ENCODE data around the gene SEC23IP. TPM values are rescaled to one million over a fixed set of nuclear protein-coding genes. Genes with fewer than 3 reads are reported as not detected.
A peak's percentile ranks its signal among the peaks of the same experiment; 100 is the strongest.

Gene SEC23IP
- total RNA-seq, 2 donors from 2014 or later: 70.5 to 93.6 TPM

DNA sequence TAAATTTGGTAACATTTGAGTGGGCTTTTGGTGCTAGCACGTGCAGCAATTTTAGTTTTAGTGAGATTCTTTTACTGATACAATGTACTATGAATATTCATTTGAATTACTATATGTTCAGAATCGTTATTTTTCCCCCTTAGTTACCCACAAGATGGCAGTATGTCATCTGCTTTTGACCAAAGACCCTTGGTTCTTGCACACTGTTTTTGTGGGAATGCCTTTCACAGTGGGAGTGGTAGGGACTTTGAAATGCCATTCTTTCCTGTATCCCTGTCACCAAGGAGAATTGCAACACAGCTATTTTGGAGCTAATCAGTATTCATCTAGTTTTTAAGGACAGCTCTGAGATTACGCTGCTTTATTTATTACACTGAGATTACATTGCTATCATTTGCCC, 40.6 kb downstream of the SEC23IP start:
- peaks cover 71% of the 10 kb centered on the region for H3K36me3 Mint-ChIP-seq (ENCODE audit: low read depth)
- no peaks in the 10 kb centered on the region for H3K9me3 ChIP-seq (ENCODE audit: control insufficient read depth, low read length)
- no peak overlapping the region for H3K27ac ChIP-seq (ENCODE audit: low read depth, low read length)
- H3K4me3 Mint-ChIP-seq: peak overlapping the region; percentile 4
- H3K27ac Mint-ChIP-seq: peak overlapping the region; percentile 74
- H3K27me3 Mint-ChIP-seq (ENCODE audit: insufficient read depth): no peaks in the 10 kb centered on the region
- peaks cover 9% of the 10 kb centered on the region for H3K4me1 ChIP-seq (ENCODE audit: control insufficient read depth, insufficient read depth, low read length)
- H3K27me3 ChIP-seq (ENCODE audit: control insufficient read depth, insufficient read depth, low read length, poor library complexity, severe bottlenecking): no peaks in the 10 kb centered on the region
- 65% methylated on average over 3 of the region's 3 CpGs; no CpG with 5 or more reads in 1 of the 2 experiments for WGBS, 2 experiments (ENCODE audit: insufficient coverage in 1 of 2, insufficient read length in 1 of 2)
- H3K9me3 Mint-ChIP-seq: no peaks in the 10 kb centered on the region
- H3K9ac ChIP-seq (ENCODE audit: extremely low read depth, low read length, poor library complexity, severe bottlenecking): no peak overlapping the region
- peaks cover 67% of the 10 kb centered on the region for H3K36me3 ChIP-seq (ENCODE audit: control insufficient read depth, insufficient read depth, low read length)
- peak overlapping the region; percentile 19 for H3K4me3 ChIP-seq (ENCODE audit: low read length)
- H3K4me1 Mint-ChIP-seq: peaks cover 28% of the 10 kb centered on the region
- TF ChIP-seq, protein P1, sequence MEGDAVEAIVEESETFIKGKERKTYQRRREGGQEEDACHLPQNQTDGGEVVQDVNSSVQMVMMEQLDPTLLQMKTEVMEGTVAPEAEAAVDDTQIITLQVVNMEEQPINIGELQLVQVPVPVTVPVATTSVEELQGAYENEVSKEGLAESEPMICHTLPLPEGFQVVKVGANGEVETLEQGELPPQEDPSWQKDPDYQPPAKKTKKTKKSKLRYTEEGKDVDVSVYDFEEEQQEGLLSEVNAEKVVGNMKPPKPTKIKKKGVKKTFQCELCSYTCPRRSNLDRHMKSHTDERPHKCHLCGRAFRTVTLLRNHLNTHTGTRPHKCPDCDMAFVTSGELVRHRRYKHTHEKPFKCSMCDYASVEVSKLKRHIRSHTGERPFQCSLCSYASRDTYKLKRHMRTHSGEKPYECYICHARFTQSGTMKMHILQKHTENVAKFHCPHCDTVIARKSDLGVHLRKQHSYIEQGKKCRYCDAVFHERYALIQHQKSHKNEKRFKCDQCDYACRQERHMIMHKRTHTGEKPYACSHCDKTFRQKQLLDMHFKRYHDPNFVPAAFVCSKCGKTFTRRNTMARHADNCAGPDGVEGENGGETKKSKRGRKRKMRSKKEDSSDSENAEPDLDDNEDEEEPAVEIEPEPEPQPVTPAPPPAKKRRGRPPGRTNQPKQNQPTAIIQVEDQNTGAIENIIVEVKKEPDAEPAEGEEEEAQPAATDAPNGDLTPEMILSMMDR (conservative IDR thresholded peaks at IDR 0.05): peak; percentile 82
- no peak for DNase-seq

DNA sequence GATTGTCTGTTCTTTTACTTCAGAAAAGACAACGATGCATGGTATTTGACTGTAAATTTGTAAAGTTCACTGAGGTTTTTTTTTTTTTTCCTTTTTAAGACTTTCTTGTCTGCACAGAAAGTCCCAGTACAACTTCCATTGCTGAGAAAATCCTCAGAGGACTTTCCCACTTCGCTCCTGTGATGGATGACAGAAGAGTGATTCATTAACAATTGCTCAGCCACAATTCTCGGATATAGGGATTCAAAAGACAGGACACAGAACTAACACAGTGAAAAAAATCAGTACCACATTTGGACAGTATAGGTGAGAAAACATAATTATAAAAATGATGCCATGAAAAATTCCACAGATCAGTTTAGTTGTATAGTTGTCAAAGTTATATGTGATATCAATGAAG, 48.0 kb downstream of the SEC23IP start:
- Mint-ChIP-seq H3K9me3 (no peaks in the 10 kb centered on the region), H3K36me3 (ENCODE audit: low read depth) (peaks cover 73% of the 10 kb centered on the region), H3K4me3 (no peak overlapping the region), H3K27ac (no peak overlapping the region), H3K27me3 (ENCODE audit: insufficient read depth) (no peaks in the 10 kb centered on the region), H3K4me1 (no peaks in the 10 kb centered on the region)
- Histone ChIP-seq H3K27ac (ENCODE audit: low read depth, low read length) (no peak overlapping the region), H3K27me3 (ENCODE audit: control insufficient read depth, insufficient read depth, low read length, poor library complexity, severe bottlenecking) (no peaks in the 10 kb centered on the region), H3K9me3 (ENCODE audit: control insufficient read depth, low read length) (no peaks in the 10 kb centered on the region), H3K9ac (ENCODE audit: extremely low read depth, low read length, poor library complexity, severe bottlenecking) (no peak overlapping the region), H3K36me3 (ENCODE audit: control insufficient read depth, insufficient read depth, low read length) (peaks cover 73% of the 10 kb centered on the region), H3K4me3 (ENCODE audit: low read length) (no peak overlapping the region), H3K4me1 (ENCODE audit: control insufficient read depth, insufficient read depth, low read length) (no peaks in the 10 kb centered on the region)
- WGBS, 2 experiments (ENCODE audit: insufficient coverage in 1 of 2, insufficient read length in 1 of 2): 98 to 100% methylated on average over 1 to 3 of the region's 3 CpGs
- TF ChIP-seq, protein P1 (conservative IDR thresholded peaks at IDR 0.05): no peak
- DNase-seq: no peak

DNA sequence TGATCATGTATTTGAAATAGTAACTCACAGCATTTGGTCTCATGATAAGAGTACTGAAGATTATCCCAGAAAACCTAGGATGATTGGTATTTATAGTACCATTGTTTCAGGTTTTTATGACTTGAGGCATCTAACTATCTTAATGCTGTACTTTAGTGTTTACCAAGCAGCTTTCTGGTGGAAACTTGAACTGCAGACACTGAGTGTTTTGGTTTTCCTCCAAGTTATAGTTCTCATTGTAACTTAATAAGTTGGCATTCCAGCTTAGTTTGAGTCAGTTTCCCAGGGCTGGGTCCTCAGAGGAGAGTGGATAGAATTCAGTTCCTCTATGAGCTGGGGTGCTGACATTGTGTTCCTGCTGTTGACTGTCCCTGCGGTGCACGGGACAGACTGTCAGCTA, 50.4 kb downstream of the SEC23IP start:
- 80 to 94% methylated on average over 1 to 2 of the region's 2 CpGs for WGBS, 2 experiments (ENCODE audit: insufficient coverage in 1 of 2, insufficient read length in 1 of 2)
- H3K27me3 Mint-ChIP-seq (ENCODE audit: insufficient read depth): no peaks in the 10 kb centered on the region
- H3K4me3 ChIP-seq (ENCODE audit: low read length): no peak overlapping the region
- no peaks in the 10 kb centered on the region for H3K9me3 Mint-ChIP-seq
- H3K4me1 ChIP-seq (ENCODE audit: control insufficient read depth, insufficient read depth, low read length): no peaks in the 10 kb centered on the region
- no peaks in the 10 kb centered on the region for H3K27me3 ChIP-seq (ENCODE audit: control insufficient read depth, insufficient read depth, low read length, poor library complexity, severe bottlenecking)
- H3K9me3 ChIP-seq (ENCODE audit: control insufficient read depth, low read length): no peaks in the 10 kb centered on the region
- H3K36me3 ChIP-seq (ENCODE audit: control insufficient read depth, insufficient read depth, low read length): peaks cover 58% of the 10 kb centered on the region
- DNase-seq: no peak
- H3K36me3 Mint-ChIP-seq (ENCODE audit: low read depth): peaks cover 60% of the 10 kb centered on the region
- no peak overlapping the region for H3K27ac ChIP-seq (ENCODE audit: low read depth, low read length)
- TF ChIP-seq, protein P1 (conservative IDR thresholded peaks at IDR 0.05): no peak
- no peak overlapping the region for H3K4me3 Mint-ChIP-seq
- H3K4me1 Mint-ChIP-seq: no peaks in the 10 kb centered on the region
- H3K9ac ChIP-seq (ENCODE audit: extremely low read depth, low read length, poor library complexity, severe bottlenecking): no peak overlapping the region
- H3K27ac Mint-ChIP-seq: no peak overlapping the region
